Spleen (tissue), 11 donors: ENCODE measurements around the gene IQCE. TPM values are rescaled to one million over a fixed set of nuclear protein-coding genes. Genes with fewer than 3 reads are reported as not detected.

Experiments
- DNase-seq: peaks from one replicate; pipeline ENCODE4 v3.0.0-alpha.2; 2020
- H3K27ac ChIP-seq, 8 donors: fragments of 200-600 bp; sonication (generic) in 7 of 8; 1 replicate in 4 of 8; 2 replicates in 4 of 8; pipeline versions ENCODE4 v1.5.0 to v1.8.0; 2016 to 2021; ENCODE audit warnings: inconsistent platforms in 4 of 8, mild to moderate bottlenecking in 4 of 8, moderate library complexity in 1 of 8
- H3K27me3 ChIP-seq, 7 donors: fragments of 200-600 bp; sonication (generic) in 6 of 7; replicated peaks in 1 of 7; 1 replicate in 4 of 7; 2 replicates in 3 of 7; pipeline versions ENCODE4 v1.5.0 to v1.8.0; 2016 to 2021; ENCODE audit warnings: inconsistent platforms in 3 of 7, mild to moderate bottlenecking in 1 of 7
- H3K36me3 ChIP-seq, 6 donors: fragments of 200-600 bp; sonication (generic) in 5 of 6; 1 replicate in 4 of 6; 2 replicates in 2 of 6; pipeline versions ENCODE4 v1.5.0 to v1.8.0; 2016 to 2021; ENCODE audit warnings: inconsistent platforms in 2 of 6
- H3K4me1 ChIP-seq, 6 donors: fragments of 200-600 bp; sonication (generic) in 5 of 6; 1 replicate in 3 of 6; 2 replicates in 3 of 6; pipeline versions ENCODE4 v1.5.0 to v1.8.0; 2016 to 2021; ENCODE audit warnings: inconsistent platforms in 3 of 6
- H3K4me3 ChIP-seq, 8 donors: fragments of 200-600 bp; sonication (generic) in 7 of 8; 1 replicate in 4 of 8; 2 replicates in 4 of 8; pipeline versions ENCODE4 v1.5.0 to v1.8.0; 2016 to 2021; ENCODE audit warnings: inconsistent platforms in 4 of 8, mild to moderate bottlenecking in 4 of 8, moderate library complexity in 2 of 8
- H3K9me3 ChIP-seq, 8 donors: fragments of 200-600 bp; sonication (generic) in 7 of 8; 1 replicate in 4 of 8; 2 replicates in 4 of 8; pipeline versions ENCODE4 v1.5.0 to v1.8.0; 2016 to 2021; ENCODE audit warnings: inconsistent platforms in 4 of 8
- POLR2A ChIP-seq, 3 donors: fragments of 450-650 bp; IDR thresholded peaks; one replicate each; pipeline ENCODE4 v1.5.1; 2017; ENCODE audit warnings: antibody characterized with exemption in 3 of 3, mild to moderate bottlenecking in 1 of 3
- POLR2AphosphoS5 ChIP-seq, 3 donors: sonication (generic); formaldehyde crosslinking; IDR thresholded peaks; one replicate each; pipeline ENCODE4 v1.5.1; 2017; ENCODE audit warnings: antibody characterized with exemption in 3 of 3
- WGBS, 5 donors: extraction: QIAGEN DNeasy Blood & Tissue Kit in 3 of 5; methylation state at CpG; one replicate each; pipeline versions ENCODE4 v1.1.5 to v1.1.7; 2013 to 2018; 5-methylcytosine and 5-hydroxymethylcytosine counted together
- intact Hi-C: fragments of 100-400 bp; cut with DNase I; formaldehyde crosslinking; loops from one replicate; pipeline ENCODE4 v1.15.0; 2023; ENCODE audit warnings: low total_unique reads
- polyA plus RNA-seq, 3 donors: library from polyadenylated mRNA; stranded (reverse); fragments of 200-250 nt; gene quantifications; one replicate each; pipeline ENCODE4 v1.2.1, GENCODE V29; 2013
- total RNA-seq, 7 donors: library from RNA; depleted of rRNA in 3 of 7; stranded (reverse); fragments of >200 nt in 3 of 7; fragmentation: NEBNext Ultra II Directional in 4 of 7; extraction: Animal tissue kit (Norgen Biotek cat#: 25700) in 4 of 7; gene quantifications; one replicate each; pipeline versions ENCODE4 v1.1.0 to v1.2.1, GENCODE V29; 2016 to 2021
- TF ChIP-seq, protein P1 (sequence below), 11 experiments: fragments of 200-600 bp in 7 of 11; fragments of 450-650 bp in 4 of 11; sonication (generic) in 4 of 11; IDR thresholded peaks in 8 of 11; conservative IDR thresholded peaks in 3 of 11; 1 replicate in 7 of 11; 2 replicates in 4 of 11; pipeline versions ENCODE4 v1.4.0 to v1.8.0; 2016 to 2021; ENCODE audit warnings: antibody characterized with exemption in 11 of 11, inconsistent platforms in 4 of 11, mild to moderate bottlenecking in 1 of 11
- donor health status: healthy with polysubstance abuse.
- donor health status: DM: no; HTN: no; CAD: no; lungs with moderate emphysema.
- donor health status: DM: no; HTN: no; CAD: no.
- donor health status: Bipolar disorder and iron deficiency.
- donor health status: healthy.
- donor health status: DM: no; HTN: no; CAD: no.
- donor health status: DM: yes; HTN: yes; CAD: no.

IQCE gene
- total and polyA plus RNA-seq, 10 donors: 1.2 to 17.1 (median 11.4) TPM

DNA sequence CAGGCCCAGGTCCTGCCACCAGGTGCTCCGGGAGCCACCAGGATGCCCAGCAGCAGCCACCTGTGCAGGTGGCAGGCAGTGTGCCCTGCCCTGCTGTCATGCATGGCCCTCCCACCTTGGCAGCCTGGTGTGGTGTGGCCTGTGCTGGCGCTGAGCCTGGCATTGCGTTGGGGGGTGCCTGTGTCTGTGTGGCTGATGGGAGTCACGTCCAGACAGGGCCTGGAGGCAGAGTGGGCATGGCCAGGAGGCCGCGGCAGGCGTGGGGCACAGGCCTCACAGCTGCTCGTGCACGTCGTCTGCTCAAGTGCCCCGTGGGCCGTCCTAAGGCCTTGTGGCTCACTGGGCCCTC is 81.7 kb downstream of the IQCE start:
- H3K27ac ChIP-seq: peak overlapping the region in 6 of 8 donors; percentile 68 to 94 (median 92)
- no peaks in the 10 kb centered on the region for H3K9me3 ChIP-seq
- H3K4me1 ChIP-seq: peaks cover 73 to 100% (median 100%) of the 10 kb centered on the region in 6 donors
- TF ChIP-seq POLR2A (IDR thresholded peaks at IDR 0.05) (no peak), POLR2AphosphoS5 (IDR thresholded peaks at IDR 0.05) (peak in 1 of 3 donors; percentile 33)
- TF ChIP-seq, protein P1, sequence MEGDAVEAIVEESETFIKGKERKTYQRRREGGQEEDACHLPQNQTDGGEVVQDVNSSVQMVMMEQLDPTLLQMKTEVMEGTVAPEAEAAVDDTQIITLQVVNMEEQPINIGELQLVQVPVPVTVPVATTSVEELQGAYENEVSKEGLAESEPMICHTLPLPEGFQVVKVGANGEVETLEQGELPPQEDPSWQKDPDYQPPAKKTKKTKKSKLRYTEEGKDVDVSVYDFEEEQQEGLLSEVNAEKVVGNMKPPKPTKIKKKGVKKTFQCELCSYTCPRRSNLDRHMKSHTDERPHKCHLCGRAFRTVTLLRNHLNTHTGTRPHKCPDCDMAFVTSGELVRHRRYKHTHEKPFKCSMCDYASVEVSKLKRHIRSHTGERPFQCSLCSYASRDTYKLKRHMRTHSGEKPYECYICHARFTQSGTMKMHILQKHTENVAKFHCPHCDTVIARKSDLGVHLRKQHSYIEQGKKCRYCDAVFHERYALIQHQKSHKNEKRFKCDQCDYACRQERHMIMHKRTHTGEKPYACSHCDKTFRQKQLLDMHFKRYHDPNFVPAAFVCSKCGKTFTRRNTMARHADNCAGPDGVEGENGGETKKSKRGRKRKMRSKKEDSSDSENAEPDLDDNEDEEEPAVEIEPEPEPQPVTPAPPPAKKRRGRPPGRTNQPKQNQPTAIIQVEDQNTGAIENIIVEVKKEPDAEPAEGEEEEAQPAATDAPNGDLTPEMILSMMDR (IDR thresholded peaks at IDR 0.05 in 8 of 11, conservative IDR thresholded peaks at IDR 0.05 in 3 of 11): no peak
- peak overlapping the region in 1 of 8 donors; percentile 51 for H3K4me3 ChIP-seq
- H3K36me3 ChIP-seq: peaks cover 0 to 19% (median 0%) of the 10 kb centered on the region in 6 donors
- 69 to 100% (median 73%) methylated on average over 1 to 12 of the region's 12 CpGs; no CpG with 5 or more reads in 1 of the 5 donors for WGBS, 5 donors
- DNase-seq: no peak
- H3K27me3 ChIP-seq: no peaks in the 10 kb centered on the region
- intact Hi-C loops: no loop called here

DNA sequence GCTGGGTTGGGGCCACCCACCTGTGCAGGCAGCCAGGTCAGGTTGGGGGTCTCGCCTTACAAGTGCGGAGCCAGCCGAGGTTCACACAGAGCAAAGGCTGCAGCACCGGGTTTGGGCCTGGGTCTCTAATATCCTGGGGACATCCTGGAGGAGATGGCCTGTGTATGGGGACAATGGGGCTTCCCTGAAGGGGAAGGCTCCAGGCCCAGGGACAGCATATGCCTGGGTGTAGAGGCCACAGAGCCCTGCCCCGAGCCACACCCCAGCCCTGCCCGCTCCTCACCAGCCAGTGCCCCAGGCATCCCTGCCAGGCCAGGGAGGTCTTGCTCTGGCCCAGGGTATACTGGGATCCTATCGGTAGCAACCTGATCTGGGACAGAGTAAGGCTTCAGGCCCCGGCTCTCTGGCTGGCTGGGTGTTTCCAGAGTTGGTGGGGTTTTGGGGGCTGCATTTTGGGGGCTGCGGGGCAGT is 82.1 kb downstream of the IQCE start:
- no peaks in the 10 kb centered on the region for H3K9me3 ChIP-seq
- H3K36me3 ChIP-seq: peaks cover 0 to 19% (median 0%) of the 10 kb centered on the region in 6 donors
- no peaks in the 10 kb centered on the region for H3K27me3 ChIP-seq
- intact Hi-C loops: no loop called here
- peak overlapping the region in 2 of 8 donors; percentile 2 to 51 for H3K4me3 ChIP-seq
- TF ChIP-seq POLR2A (IDR thresholded peaks at IDR 0.05): no peak
- peak overlapping the region in 7 of 8 donors; percentile 68 to 94 (median 91) for H3K27ac ChIP-seq
- WGBS, 5 donors: 68 to 83% (median 78%) methylated on average over 3 to 9 of the region's 9 CpGs
- no peak for DNase-seq
- H3K4me1 ChIP-seq: peaks cover 76 to 100% (median 100%) of the 10 kb centered on the region in 6 donors

DNA sequence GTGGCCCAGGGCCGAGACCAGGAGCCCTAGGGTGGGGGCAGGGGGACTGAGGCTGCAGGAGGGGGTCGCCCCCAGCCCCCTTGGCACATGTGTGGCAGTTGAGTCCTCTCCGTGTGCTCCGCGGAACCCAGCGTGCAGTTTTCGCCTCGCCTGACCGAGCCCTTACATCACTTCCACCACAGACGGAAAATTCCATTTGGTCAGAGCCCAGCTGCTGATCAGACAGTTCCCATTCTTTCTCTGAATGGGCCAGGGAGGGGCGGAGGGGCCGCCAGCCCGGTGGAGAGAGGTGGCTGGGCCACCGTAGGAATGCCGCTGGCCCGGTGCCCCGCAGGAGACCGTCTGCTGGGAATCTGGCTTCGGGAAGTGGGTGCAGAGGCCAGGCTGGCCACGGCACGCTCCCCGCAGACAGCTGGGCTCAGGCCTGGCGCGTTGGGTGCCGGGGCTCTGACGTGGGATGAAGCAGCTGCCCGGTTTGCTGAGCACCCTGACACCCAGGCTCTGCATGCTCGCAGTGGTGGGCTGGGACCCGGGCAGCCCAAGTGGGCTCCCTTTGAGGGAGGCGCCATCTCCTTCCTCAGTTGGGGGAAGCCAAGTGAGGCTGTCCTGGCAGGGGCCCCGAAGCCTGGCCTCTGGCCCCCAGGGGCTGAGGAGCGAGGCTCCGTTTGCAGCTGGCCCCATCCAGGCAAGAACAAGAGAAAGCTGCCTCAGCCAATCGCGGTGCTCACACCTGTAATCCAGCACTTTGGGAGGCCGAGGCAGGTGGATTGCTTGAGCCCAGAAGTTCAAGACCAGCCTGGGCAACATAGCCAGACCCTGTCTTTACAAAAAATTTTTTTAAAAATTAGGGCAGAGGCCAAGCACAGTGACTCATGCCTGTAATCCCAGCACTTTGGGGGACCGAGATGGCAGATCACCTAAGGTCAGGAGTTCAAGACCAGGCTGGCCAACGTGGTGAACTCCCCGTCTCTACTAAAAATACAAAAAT is 82.9 kb downstream of the IQCE start:
- H3K27ac ChIP-seq: peak overlapping the region; percentile 66 to 94 (median 83)
- WGBS, 5 donors: 32 to 51% (median 40%) methylated on average over 5 to 39 of the region's 39 CpGs
- TF ChIP-seq POLR2A (IDR thresholded peaks at IDR 0.05) (peak in 1 of 3 donors; percentile 36), POLR2AphosphoS5 (IDR thresholded peaks at IDR 0.05) (peak; percentile 90 to 94 (median 92))
- TF ChIP-seq, protein P1 (IDR thresholded peaks at IDR 0.05 in 8 of 11, conservative IDR thresholded peaks at IDR 0.05 in 3 of 11): peak in 1 of 11 experiments; percentile 5
- no peaks in the 10 kb centered on the region for H3K9me3 ChIP-seq
- peak; percentile 90 for DNase-seq
- H3K36me3 ChIP-seq: peaks cover 0 to 25% (median under 1%) of the 10 kb centered on the region in 6 donors
- H3K27me3 ChIP-seq: no peaks in the 10 kb centered on the region
- peaks cover 67 to 100% (median 96%) of the 10 kb centered on the region in 6 donors for H3K4me1 ChIP-seq
- intact Hi-C loops: no loop called here
- peak overlapping the region in 2 of 8 donors; percentile 2 to 51 for H3K4me3 ChIP-seq

DNA sequence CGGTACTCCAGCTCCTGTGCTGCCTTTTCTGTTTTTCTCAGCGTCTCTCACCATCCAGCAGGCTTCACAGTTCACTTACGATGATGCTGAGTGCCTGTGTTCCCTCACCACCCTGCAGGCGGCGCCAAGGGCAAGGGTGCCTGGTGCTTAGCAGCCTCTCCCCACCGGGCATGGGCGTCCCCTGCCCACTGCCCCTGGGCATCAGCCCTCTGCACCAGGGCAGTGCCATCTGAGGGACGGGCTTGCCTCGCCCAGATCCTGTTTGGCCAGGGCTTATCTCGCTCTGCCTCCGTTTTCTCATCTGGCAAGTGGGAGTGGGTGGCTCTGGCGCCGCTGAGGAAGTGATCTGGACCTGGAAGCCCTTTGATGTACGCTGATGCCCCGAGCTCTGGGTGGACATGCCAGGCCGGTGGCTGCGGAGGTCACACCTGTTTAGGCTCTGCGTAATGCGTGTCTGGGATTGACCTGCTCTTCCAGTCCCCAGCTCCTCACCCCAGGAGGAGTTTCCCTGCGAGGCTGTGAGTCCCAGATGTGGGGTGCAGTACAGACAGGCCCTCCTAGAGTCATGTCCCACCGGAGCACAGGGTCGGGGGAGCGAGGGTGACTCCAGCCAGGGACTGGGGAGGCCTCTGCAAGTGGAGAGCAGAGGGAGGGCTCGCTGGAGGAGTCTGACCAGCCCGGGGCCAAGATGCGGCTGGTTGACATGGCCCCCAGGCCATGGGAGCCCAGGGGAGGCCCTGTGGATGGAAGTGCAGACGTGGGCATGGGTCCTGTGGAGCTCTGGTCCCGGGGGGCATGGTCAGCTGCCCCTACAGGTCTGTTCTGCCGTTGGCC is 84.8 kb downstream of the IQCE start:
- Histone ChIP-seq H3K36me3 (peaks cover 0 to 44% (median 19%) of the 10 kb centered on the region in 6 donors), H3K9me3 (no peaks in the 10 kb centered on the region), H3K4me3 (no peak overlapping the region), H3K4me1 (peaks cover 48 to 96% (median 84%) of the 10 kb centered on the region in 6 donors), H3K27ac (peak overlapping the region in 7 of 8 donors; percentile 27 to 92 (median 61)), H3K27me3 (no peaks in the 10 kb centered on the region)
- no peak for DNase-seq
- TF ChIP-seq, protein P1 (IDR thresholded peaks at IDR 0.05 in 8 of 11, conservative IDR thresholded peaks at IDR 0.05 in 3 of 11): peak in 7 of 11 experiments; percentile 29 to 55 (median 48)
- TF ChIP-seq POLR2AphosphoS5 (IDR thresholded peaks at IDR 0.05) (peak; percentile 70 to 84 (median 73)), POLR2A (IDR thresholded peaks at IDR 0.05) (no peak)
- WGBS, 5 donors: 73 to 85% (median 77%) methylated on average over 13 to 29 of the region's 29 CpGs
- intact Hi-C loops: no loop called here
